Omental fat pad (tissue), 4 donors: ENCODE data around the gene SERPINB1. TPM values are rescaled to one million over a fixed set of nuclear protein-coding genes. Genes with fewer than 3 reads are reported as not detected.

Experiments used
- ATAC-seq: fragments of 150-250 bp; one replicate; pipeline ENCODE4 v1.9.1; 2016; ENCODE audit warnings: mild to moderate bottlenecking, moderate library complexity; ENCODE audit not compliant: low FRiP score
- DNase-seq: peaks from one replicate; pipeline ENCODE4 v3.0.0-alpha.2; 2019; ENCODE audit warnings: low spot score
- total RNA-seq, 4 donors: library from RNA; depleted of rRNA; stranded (reverse); fragments of >200 nt; gene quantifications; one replicate each; pipeline ENCODE4 v1.1.0, GENCODE V29; 2016
- TF ChIP-seq, protein P1 (sequence below), 3 donors: fragments of 450-650 bp; IDR thresholded peaks; one replicate each; pipeline ENCODE4 v1.5.1; 2016 to 2017; ENCODE audit warnings: antibody characterized with exemption in 3 of 3, mild to moderate bottlenecking in 3 of 3, moderate library complexity in 2 of 3

The SERPINB1 gene
- total RNA-seq, 4 donors from 2014 or later = 40.8 to 146 (median 50.1) TPM

DNA sequence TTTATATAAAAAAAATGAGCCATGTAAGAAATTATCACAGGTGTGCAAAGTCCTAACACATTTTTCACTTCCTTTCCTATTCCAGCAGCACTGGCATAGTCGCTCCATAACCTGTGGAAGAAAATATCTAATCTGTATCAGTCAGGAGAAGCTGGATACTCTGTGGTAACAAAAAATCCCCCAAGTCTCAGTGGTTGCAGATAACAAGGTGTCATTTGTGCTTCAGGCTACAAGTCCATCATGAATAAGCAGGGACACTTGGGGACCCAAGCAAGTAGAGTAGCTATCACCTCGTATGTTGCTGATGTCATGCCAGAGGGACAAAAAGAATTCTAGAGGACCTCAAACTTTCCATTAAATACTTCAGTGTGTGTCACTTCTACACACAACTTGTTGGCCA is 30.3 kb upstream of the SERPINB1 start:
- DNase-seq (no peak), ATAC-seq (no peak)
- TF ChIP-seq, protein P1, sequence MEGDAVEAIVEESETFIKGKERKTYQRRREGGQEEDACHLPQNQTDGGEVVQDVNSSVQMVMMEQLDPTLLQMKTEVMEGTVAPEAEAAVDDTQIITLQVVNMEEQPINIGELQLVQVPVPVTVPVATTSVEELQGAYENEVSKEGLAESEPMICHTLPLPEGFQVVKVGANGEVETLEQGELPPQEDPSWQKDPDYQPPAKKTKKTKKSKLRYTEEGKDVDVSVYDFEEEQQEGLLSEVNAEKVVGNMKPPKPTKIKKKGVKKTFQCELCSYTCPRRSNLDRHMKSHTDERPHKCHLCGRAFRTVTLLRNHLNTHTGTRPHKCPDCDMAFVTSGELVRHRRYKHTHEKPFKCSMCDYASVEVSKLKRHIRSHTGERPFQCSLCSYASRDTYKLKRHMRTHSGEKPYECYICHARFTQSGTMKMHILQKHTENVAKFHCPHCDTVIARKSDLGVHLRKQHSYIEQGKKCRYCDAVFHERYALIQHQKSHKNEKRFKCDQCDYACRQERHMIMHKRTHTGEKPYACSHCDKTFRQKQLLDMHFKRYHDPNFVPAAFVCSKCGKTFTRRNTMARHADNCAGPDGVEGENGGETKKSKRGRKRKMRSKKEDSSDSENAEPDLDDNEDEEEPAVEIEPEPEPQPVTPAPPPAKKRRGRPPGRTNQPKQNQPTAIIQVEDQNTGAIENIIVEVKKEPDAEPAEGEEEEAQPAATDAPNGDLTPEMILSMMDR (IDR thresholded peaks at IDR 0.05) = no peak

- TF ChIP-seq, protein P1 (IDR thresholded peaks at IDR 0.05) = no peak
- DNase-seq (no peak), ATAC-seq (no peak)
These were observed 29.4 kb upstream of the SERPINB1 start for GRCh38 chr6:2871102-2871501.

GRCh38 chr6:2870046-2870636 is 28.5 kb upstream of the SERPINB1 start:
- TF ChIP-seq, protein P1 (IDR thresholded peaks at IDR 0.05) = no peak
- DNase-seq (no peak), ATAC-seq (no peak)

- DNase-seq (no peak), ATAC-seq (no peak)
- TF ChIP-seq, protein P1 (IDR thresholded peaks at IDR 0.05) = no peak
These were observed 27.0 kb upstream of the SERPINB1 start for GRCh38 chr6:2868637-2869036.

DNA sequence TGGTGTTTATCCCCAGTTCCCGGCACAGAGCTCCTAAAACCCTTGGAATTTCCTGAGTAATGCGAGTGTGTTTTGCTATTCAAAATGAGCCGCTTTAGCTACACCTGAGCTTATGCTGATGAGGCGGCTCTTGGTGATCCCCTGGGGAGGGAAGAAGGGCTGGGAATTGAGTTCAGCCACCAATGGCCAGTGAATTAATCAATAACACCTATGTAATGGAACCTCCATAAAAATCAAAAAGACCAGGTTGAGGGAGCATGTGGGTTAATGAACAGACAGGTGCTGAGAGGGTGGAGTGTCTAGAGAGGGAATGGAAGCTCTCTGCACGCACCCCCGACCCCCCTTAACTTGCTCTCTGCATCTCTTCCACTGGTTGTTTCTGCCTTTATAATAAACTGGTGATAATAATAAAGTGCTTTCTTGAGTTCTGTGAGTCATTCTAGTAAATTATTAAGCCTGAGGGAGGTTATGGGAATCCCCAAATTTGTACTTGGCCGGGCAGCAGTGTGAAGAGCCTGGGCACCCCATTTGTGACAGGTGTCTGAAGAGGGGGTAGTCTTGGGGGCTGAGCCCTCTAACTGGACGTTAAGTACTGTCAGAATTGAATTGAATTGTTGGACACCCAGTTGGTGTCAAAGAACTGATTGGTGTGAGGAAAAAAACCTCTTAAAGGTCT is 24.6 kb upstream of the SERPINB1 start:
- DNase-seq = no peak
- ATAC-seq = peak; percentile 44
- TF ChIP-seq, protein P1 (IDR thresholded peaks at IDR 0.05) = no peak

GRCh38 chr6:2865694-2866151 is 24.1 kb upstream of the SERPINB1 start:
- TF ChIP-seq, protein P1 (IDR thresholded peaks at IDR 0.05) = no peak
- DNase-seq = no peak
- ATAC-seq = peak; percentile 66

DNA sequence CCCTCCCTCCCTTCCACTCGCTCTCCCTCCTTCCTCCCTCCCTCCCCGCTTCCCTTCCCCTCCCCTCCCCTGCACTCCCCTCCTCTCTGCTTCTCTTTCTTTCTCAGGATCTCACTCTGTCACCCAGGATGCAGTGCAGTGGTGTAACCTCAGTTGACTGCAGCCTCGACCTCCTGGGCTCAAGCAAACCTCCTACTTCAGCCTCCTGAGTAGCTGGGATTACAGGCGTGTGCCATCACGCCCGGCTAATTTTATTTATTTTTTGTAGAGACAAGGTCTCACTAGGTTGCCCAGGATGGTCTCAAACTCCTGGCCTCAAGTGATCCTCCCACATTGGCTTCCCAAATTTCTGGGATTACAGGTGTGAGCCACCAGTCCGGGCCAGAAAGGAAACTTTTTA is 23.6 kb upstream of the SERPINB1 start:
- ATAC-seq = no peak
- DNase-seq = no peak
- TF ChIP-seq, protein P1 (IDR thresholded peaks at IDR 0.05) = no peak
